Measurements from ENCODE around the gene VPS37B. TPM values are rescaled to one million over a fixed set of nuclear protein-coding genes. Genes with fewer than 3 reads are reported as not detected.
"Not testable (repeated sequence)": the region's sequence is repeated elsewhere in the genome, so short reads cannot be mapped to it uniquely, and the experiment has no call there.

VPS37B gene
- total RNA-seq, 1 experiment from 2014 or later: 37.6 TPM

DNA sequence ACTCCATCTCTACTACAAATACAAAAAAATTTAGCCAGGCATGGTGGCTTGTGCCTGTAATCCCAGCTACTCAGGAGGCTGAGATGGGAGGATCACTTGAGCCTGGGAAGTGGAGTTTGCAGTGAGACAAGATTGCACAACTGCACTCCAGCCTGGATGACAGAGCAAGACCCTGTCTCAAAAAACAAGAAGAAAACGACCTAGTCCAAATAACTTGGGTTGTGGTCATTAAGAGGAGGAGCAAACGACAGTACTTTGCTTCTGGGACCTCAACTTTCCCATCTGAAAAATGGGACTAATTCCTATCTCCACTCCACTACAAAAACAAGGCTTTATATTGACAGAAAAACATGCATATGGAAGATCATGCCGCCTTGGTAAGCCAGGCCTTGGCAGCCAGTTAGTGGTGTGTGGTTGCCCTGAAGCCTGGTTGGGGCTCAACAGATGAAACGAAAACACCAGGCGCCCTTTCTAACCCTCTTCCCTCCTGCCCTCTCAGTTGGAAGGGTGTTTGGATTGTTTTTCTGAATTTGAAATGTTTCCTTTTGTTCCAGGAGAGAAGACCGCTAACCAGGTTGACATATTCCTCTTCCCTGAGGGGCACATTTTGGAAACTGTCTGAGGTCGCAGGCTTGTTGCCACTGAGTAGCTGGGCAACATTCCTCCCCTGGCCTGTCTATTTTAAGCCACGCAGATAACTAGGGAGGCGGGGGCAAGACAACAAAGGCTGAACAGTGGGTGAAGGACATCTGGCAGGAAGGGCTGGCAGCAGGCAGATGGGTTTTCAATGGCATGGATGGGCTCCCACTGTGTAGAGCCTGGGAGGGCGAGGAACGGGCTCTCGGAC, 13.7 kb upstream of the VPS37B start:
- Mint-ChIP-seq H3K4me1 (ENCODE audit: insufficient read depth, unreplicated experiment) (no peaks in the 10 kb centered on the region), H3K27me3 (ENCODE audit: insufficient read depth, unreplicated experiment) (no peaks in the 10 kb centered on the region), H3K9me3 (ENCODE audit: unreplicated experiment) (no peaks in the 10 kb centered on the region), H3K36me3 (ENCODE audit: insufficient read depth, unreplicated experiment) (no peaks in the 10 kb centered on the region), H3K4me3 (ENCODE audit: unreplicated experiment) (no peak overlapping the region), H3K27ac (ENCODE audit: low read depth, unreplicated experiment) (no peak overlapping the region)
- no TSS peak for BruUV-seq (replicated peaks)
- no peak for DNase-seq (ENCODE audit: unreplicated experiment)
- POLR2A ChIA-PET: interaction anchor here (0.6 to 1.1 kb wide), 3 partner anchors 8 to 356 kb away, joined by 3 read pairs; no protein-coding TSS in a partner anchor
- TF ChIP-seq, protein P1, sequence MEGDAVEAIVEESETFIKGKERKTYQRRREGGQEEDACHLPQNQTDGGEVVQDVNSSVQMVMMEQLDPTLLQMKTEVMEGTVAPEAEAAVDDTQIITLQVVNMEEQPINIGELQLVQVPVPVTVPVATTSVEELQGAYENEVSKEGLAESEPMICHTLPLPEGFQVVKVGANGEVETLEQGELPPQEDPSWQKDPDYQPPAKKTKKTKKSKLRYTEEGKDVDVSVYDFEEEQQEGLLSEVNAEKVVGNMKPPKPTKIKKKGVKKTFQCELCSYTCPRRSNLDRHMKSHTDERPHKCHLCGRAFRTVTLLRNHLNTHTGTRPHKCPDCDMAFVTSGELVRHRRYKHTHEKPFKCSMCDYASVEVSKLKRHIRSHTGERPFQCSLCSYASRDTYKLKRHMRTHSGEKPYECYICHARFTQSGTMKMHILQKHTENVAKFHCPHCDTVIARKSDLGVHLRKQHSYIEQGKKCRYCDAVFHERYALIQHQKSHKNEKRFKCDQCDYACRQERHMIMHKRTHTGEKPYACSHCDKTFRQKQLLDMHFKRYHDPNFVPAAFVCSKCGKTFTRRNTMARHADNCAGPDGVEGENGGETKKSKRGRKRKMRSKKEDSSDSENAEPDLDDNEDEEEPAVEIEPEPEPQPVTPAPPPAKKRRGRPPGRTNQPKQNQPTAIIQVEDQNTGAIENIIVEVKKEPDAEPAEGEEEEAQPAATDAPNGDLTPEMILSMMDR (IDR thresholded peaks at IDR 0.05; ENCODE audit: unreplicated experiment): no peak
- intact Hi-C loops (cut with micrococcal nuclease): no loop called here
- CTCF ChIA-PET: interaction anchor here (0.6 to 1.2 kb wide), 4 partner anchors 9 to 51 kb away, joined by 3 to 6 read pairs (median 4); no protein-coding TSS in a partner anchor

DNA sequence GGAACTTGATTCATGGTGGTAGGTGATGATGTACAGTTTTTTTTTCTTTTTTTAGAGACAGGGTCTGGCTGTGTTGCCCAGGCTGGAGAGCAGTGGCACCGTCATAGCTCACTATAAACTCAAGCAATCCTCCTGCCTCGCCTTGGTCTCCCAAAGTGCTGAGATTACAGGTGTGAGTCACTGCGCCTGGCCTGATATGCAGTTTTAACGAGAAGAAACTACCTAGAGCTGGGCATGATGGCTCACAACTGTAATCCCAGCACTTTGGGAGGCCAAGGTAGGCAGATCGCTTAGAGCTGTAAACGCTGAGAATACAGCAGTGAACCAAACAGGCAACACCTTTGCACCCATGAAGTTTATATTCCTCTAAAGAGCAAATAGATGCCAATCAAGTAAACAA, 13.0 kb upstream of the VPS37B start:
- H3K9me3 Mint-ChIP-seq (ENCODE audit: unreplicated experiment): no peaks in the 10 kb centered on the region
- no TSS peak for BruUV-seq (replicated peaks)
- no peaks in the 10 kb centered on the region for H3K27me3 Mint-ChIP-seq (ENCODE audit: insufficient read depth, unreplicated experiment)
- TF ChIP-seq, protein P1 (IDR thresholded peaks at IDR 0.05; ENCODE audit: unreplicated experiment): no peak
- ChIA-PET CTCF (interaction anchor here (0.5 to 1.2 kb wide), 8 partner anchors 8 to 610 kb away, joined by 3 to 6 read pairs (median 3); partner anchors contain the start of gene DENR), POLR2A (interaction anchor here (0.6 to 1.1 kb wide), 3 partner anchors 9 to 355 kb away, joined by 3 read pairs; no protein-coding TSS in a partner anchor)
- H3K4me3 Mint-ChIP-seq (ENCODE audit: unreplicated experiment): no peak overlapping the region
- no peak for DNase-seq (ENCODE audit: unreplicated experiment)
- no peaks in the 10 kb centered on the region for H3K4me1 Mint-ChIP-seq (ENCODE audit: insufficient read depth, unreplicated experiment)
- H3K36me3 Mint-ChIP-seq (ENCODE audit: insufficient read depth, unreplicated experiment): no peaks in the 10 kb centered on the region
- intact Hi-C loops (cut with micrococcal nuclease): no loop called here
- H3K27ac Mint-ChIP-seq (ENCODE audit: low read depth, unreplicated experiment): no peak overlapping the region

DNA sequence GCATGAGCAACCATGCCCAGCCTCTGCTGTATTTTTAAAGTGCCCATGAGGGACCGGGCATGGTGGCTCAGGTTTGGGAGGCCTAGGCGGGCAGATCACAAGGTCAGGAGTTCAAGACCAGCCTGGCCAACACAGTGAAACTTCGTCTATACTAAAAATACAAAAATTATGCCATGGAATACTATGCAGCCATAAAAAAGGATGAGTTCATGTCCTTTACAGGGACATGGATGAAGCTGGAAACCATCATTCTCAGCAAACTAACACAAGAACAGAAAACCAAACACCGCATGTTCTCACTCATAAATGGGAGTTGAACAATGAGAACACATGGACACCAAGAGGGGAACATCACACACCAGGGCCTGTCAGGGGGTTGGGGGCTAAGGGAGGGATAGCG, 9.3 kb upstream of the VPS37B start:
- H3K27me3 Mint-ChIP-seq (ENCODE audit: insufficient read depth, unreplicated experiment); DNase-seq (ENCODE audit: unreplicated experiment); intact Hi-C loops (cut with micrococcal nuclease); H3K4me3 Mint-ChIP-seq (ENCODE audit: unreplicated experiment); H3K4me1 Mint-ChIP-seq (ENCODE audit: insufficient read depth, unreplicated experiment); H3K27ac Mint-ChIP-seq (ENCODE audit: low read depth, unreplicated experiment); BruUV-seq (replicated peaks); H3K36me3 Mint-ChIP-seq (ENCODE audit: insufficient read depth, unreplicated experiment); CTCF ChIA-PET; H3K9me3 Mint-ChIP-seq (ENCODE audit: unreplicated experiment): not testable (repeated sequence)
- POLR2A ChIA-PET: interaction anchor here (1.2 kb wide), 1 partner anchor 42 kb away, joined by 4 read pairs; no protein-coding TSS in a partner anchor

DNA sequence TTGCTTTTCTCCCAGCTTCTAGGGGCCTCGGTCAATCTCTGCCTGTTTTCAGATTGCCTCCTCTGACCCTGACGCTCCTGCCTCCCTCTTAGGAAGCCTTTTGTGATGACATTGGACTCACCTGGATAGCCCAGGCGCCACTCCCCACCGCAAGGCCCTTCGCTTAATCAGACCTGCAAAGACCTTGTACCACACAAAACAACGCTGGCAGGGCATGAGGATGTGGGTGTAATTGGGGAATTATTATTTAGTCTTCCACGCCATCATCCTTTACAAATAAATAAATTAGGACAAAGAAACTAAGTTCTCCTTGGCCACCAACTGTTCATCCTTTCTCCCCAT, 7.7 kb upstream of the VPS37B start:
- peaks cover 2% of the 10 kb centered on the region for H3K36me3 Mint-ChIP-seq (ENCODE audit: insufficient read depth, unreplicated experiment)
- TF ChIP-seq, protein P1 (IDR thresholded peaks at IDR 0.05; ENCODE audit: unreplicated experiment): no peak
- no peak for DNase-seq (ENCODE audit: unreplicated experiment)
- ChIA-PET POLR2A (interaction anchor here (0.6 to 1.9 kb wide), 3 partner anchors 9 to 72 kb away, joined by 4 to 8 read pairs (median 5); no protein-coding TSS in a partner anchor), CTCF (interaction anchor here (0.7 to 1.1 kb wide), 3 partner anchors 42 to 476 kb away, joined by 3 to 4 read pairs (median 3); no protein-coding TSS in a partner anchor)
- H3K27ac Mint-ChIP-seq (ENCODE audit: low read depth, unreplicated experiment): peak overlapping the region; percentile 24
- peaks cover 6% of the 10 kb centered on the region for H3K4me1 Mint-ChIP-seq (ENCODE audit: insufficient read depth, unreplicated experiment)
- no TSS peak for BruUV-seq (replicated peaks)
- H3K9me3 Mint-ChIP-seq (ENCODE audit: unreplicated experiment): no peaks in the 10 kb centered on the region
- H3K27me3 Mint-ChIP-seq (ENCODE audit: insufficient read depth, unreplicated experiment): no peaks in the 10 kb centered on the region
- intact Hi-C loops (cut with micrococcal nuclease): no loop called here
- H3K4me3 Mint-ChIP-seq (ENCODE audit: unreplicated experiment): no peak overlapping the region

All from MCF 10A (cell line).